ENCODE results near the gene NALCN. TPM values are rescaled to one million over a fixed set of nuclear protein-coding genes. Genes with fewer than 3 reads are reported as not detected.

The NALCN gene
- total and polyA plus RNA-seq, 8 donors: 0.51 to 5.1 (median 2.0) TPM

- no peak for DNase-seq
- H3K9me3 ChIP-seq: no peaks in the 10 kb centered on the region
- H3K27me3 ChIP-seq: no peaks in the 10 kb centered on the region
- H3K4me1 ChIP-seq: no peaks in the 10 kb centered on the region
- intact Hi-C loops (cut with DNase I): no loop called here
- no peak overlapping the region for H3K27ac ChIP-seq
- no peak for ATAC-seq
- H3K36me3 ChIP-seq: no peaks in the 10 kb centered on the region
- TF ChIP-seq, protein P1, sequence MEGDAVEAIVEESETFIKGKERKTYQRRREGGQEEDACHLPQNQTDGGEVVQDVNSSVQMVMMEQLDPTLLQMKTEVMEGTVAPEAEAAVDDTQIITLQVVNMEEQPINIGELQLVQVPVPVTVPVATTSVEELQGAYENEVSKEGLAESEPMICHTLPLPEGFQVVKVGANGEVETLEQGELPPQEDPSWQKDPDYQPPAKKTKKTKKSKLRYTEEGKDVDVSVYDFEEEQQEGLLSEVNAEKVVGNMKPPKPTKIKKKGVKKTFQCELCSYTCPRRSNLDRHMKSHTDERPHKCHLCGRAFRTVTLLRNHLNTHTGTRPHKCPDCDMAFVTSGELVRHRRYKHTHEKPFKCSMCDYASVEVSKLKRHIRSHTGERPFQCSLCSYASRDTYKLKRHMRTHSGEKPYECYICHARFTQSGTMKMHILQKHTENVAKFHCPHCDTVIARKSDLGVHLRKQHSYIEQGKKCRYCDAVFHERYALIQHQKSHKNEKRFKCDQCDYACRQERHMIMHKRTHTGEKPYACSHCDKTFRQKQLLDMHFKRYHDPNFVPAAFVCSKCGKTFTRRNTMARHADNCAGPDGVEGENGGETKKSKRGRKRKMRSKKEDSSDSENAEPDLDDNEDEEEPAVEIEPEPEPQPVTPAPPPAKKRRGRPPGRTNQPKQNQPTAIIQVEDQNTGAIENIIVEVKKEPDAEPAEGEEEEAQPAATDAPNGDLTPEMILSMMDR (IDR thresholded peaks at IDR 0.05): no peak
- 94% methylated on average over 12 of the region's 12 CpGs for WGBS, 2 donors
- no peak for FAIRE-seq
- no peak overlapping the region for H3K4me3 ChIP-seq
Measured at GRCh38 chr13:101065329-101065728, 351.0 kb downstream of the NALCN start.

DNA sequence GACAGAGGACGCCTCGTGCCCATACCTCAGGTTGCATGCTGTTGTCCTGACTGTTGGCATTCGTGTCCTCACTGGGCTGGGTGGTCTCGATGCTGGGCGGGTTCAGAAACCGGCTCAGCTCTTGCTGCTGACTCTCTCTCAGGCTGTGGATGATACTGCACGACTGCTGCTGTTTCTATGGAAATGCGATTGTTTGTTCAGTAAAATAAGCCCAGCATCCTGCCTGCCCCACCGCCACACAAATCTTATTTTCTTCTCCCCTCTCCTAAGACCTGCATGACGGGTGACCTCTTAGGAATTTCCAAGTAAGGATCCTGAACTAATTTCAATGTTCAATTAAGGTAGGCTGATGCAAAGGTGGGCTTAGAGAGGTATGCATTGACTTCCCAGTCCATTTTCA lies 356.5 kb downstream of the NALCN start:
- no peak for FAIRE-seq
- no peak overlapping the region for H3K4me3 ChIP-seq
- 79 to 81% methylated on average over 10 of the region's 10 CpGs for WGBS, 2 donors
- TF ChIP-seq, protein P1 (IDR thresholded peaks at IDR 0.05): no peak
- H3K27me3 ChIP-seq: no peaks in the 10 kb centered on the region
- H3K4me1 ChIP-seq: no peaks in the 10 kb centered on the region
- DNase-seq: no peak
- intact Hi-C loops (cut with DNase I): no loop called here
- no peak for ATAC-seq
- H3K36me3 ChIP-seq: no peaks in the 10 kb centered on the region
- no peaks in the 10 kb centered on the region for H3K9me3 ChIP-seq
- H3K27ac ChIP-seq: no peak overlapping the region

DNA sequence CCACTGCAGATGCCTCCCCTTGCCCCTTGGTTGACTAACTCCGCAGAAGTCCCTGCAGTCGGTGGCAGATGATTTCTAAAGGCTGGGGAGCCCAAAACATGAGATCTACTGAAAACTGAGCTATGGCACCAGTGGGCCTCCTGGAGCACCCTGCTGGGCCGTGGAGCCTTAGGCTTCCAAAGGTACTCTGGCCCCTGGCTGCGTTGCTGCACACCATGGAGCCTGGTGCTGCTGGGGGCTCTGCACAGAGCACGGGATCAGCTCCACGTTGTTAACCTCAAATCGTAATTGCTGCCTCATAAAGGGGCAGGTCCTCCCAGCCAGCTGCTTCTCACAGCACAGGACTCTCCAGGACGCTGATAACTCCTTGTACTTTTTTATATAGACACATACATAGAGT lies 357.5 kb downstream of the NALCN start:
- WGBS, 2 donors: 70 to 71% methylated on average over 8 of the region's 8 CpGs
- DNase-seq: no peak
- intact Hi-C loops (cut with DNase I): no loop called here

GRCh38 chr13:101053301-101054093 lies 362.8 kb downstream of the NALCN start:
- intact Hi-C loops (cut with DNase I): no loop called here
- FAIRE-seq: no peak
- TF ChIP-seq, protein P1 (IDR thresholded peaks at IDR 0.05): no peak
- ATAC-seq: peak in 2 of 4 donors; percentile 25 to 45
- Histone ChIP-seq H3K4me1 (peaks cover 0 to 3% (median 0%) of the 10 kb centered on the region in 3 donors), H3K9me3 (no peaks in the 10 kb centered on the region), H3K4me3 (no peak overlapping the region), H3K27me3 (no peaks in the 10 kb centered on the region), H3K27ac (no peak overlapping the region), H3K36me3 (no peaks in the 10 kb centered on the region)
- DNase-seq: no peak
- WGBS, 2 donors: 37% methylated on average over 5 of the region's 5 CpGs

More for the DNA sequence above, 357.5 kb downstream of the NALCN start:
- Histone ChIP-seq H3K4me3 (no peak overlapping the region), H3K36me3 (no peaks in the 10 kb centered on the region), H3K4me1 (no peaks in the 10 kb centered on the region), H3K27me3 (no peaks in the 10 kb centered on the region), H3K27ac (no peak overlapping the region), H3K9me3 (no peaks in the 10 kb centered on the region)
- no peak for ATAC-seq
- no peak for FAIRE-seq
- TF ChIP-seq, protein P1 (IDR thresholded peaks at IDR 0.05): no peak

DNA sequence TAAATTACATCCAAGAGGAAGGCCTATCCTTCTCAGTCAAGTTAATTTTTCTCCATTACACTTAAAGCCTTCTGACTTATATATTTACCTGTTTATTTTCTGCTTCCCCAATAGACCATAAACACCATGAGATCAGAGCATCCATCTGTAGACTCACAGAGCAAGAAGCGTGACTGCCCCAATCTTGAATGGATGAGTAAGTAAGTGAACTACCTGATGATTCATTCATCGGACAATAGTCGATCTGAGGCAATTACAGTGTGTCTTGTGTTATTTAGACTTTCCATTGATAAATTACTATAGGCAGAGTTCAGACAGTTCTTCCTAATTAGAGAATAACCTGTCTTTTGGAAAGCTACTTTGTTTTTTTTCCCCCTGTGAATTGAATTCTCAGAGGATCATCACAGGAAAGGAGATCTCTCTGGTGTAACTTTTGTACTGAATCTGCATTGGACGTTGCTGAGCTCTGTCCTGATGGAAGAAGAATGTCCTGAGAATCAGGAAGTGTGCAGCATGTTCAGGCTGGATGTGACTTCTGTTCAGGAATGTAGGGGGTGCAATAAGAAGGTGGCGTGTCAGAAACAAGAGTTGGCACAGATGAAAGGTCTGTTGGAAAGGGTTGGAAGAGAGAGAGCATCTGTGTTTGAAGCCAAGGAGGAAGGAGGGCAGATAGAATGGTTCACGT lies 367.0 kb downstream of the NALCN start:
- DNase-seq (no peak), FAIRE-seq (no peak), ATAC-seq (no peak)
- 60 to 64% methylated on average over 6 of the region's 6 CpGs for WGBS, 2 donors
- Histone ChIP-seq H3K27me3 (no peaks in the 10 kb centered on the region), H3K9me3 (no peaks in the 10 kb centered on the region), H3K4me3 (no peak overlapping the region), H3K27ac (no peak overlapping the region), H3K4me1 (peaks cover 0 to 3% (median 0%) of the 10 kb centered on the region in 3 donors), H3K36me3 (no peaks in the 10 kb centered on the region)
- intact Hi-C loops (cut with DNase I): no loop called here
- TF ChIP-seq, protein P1 (IDR thresholded peaks at IDR 0.05): no peak

Measured in pancreas (tissue), 10 donors.